ENCODE data around the gene RNU6-8. TPM values are rescaled to one million over a fixed set of nuclear protein-coding genes. Genes with fewer than 3 reads are reported as not detected.

The RNU6-8 gene
- total RNA-seq, 1 experiment from 2014 or later, result not detected

DNA sequence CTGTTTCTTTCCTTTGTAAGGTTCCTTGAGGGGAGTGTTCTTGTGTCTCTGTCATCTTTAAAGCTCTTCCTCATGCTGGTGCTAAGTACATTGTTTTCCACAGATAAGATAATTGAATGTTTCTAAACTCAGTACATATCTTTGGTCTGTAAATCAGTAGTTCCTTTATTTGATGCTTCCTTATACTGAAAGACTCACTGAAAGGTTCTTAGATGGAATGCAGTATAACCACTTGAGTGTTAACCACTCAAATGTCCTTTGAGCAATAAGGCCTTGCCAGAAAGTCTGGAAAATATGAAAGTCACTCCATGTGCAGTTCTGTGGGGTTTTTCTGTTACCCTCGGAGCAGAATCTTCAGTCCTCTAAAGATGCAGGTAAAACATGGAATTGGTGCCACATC is 23.0 kb upstream of the RNU6-8 start:
- Mint-ChIP-seq H3K27me3 (ENCODE audit: low read depth) (no peaks in the 10 kb centered on the region; the same call in 1 of the 2 replicates), H3K9me3 (no peaks in the 10 kb centered on the region), H3K36me3 (no peaks in the 10 kb centered on the region), H3K4me3 (no peak overlapping the region), H3K27ac (no peak overlapping the region), H3K4me1 (peaks cover 3% of the 10 kb centered on the region; the same call in 1 of the 2 replicates)
- ChIA-PET POLR2A (no interaction called here), CTCF (no interaction called here)
- no peak for ATAC-seq
- TF ChIP-seq TEAD1 (CRISPR knock-in tag; IDR thresholded peaks at IDR 0.05) (no peak), ZNF219 (CRISPR knock-in tag; IDR thresholded peaks at IDR 0.05; ENCODE audit: borderline replicate concordance) (no peak), GABPB1 (CRISPR knock-in tag; IDR thresholded peaks at IDR 0.05) (no peak), IRF2 (CRISPR knock-in tag; IDR thresholded peaks at IDR 0.05; ENCODE audit: borderline replicate concordance, low read depth) (no peak), SP1 (CRISPR knock-in tag; conservative IDR thresholded peaks at IDR 0.05) (no peak), SMAD3 (CRISPR knock-in tag; IDR thresholded peaks at IDR 0.05; ENCODE audit: borderline replicate concordance) (no peak), JAZF1 (CRISPR knock-in tag; IDR thresholded peaks at IDR 0.05) (no peak), ZNF138 (CRISPR knock-in tag; conservative IDR thresholded peaks at IDR 0.05) (no peak), ZNF396 (CRISPR knock-in tag; IDR thresholded peaks at IDR 0.05; ENCODE audit: borderline replicate concordance) (no peak), ZNF263 (CRISPR knock-in tag; IDR thresholded peaks at IDR 0.05; ENCODE audit: low read depth) (no peak)
- TF ChIP-seq, protein P1, sequence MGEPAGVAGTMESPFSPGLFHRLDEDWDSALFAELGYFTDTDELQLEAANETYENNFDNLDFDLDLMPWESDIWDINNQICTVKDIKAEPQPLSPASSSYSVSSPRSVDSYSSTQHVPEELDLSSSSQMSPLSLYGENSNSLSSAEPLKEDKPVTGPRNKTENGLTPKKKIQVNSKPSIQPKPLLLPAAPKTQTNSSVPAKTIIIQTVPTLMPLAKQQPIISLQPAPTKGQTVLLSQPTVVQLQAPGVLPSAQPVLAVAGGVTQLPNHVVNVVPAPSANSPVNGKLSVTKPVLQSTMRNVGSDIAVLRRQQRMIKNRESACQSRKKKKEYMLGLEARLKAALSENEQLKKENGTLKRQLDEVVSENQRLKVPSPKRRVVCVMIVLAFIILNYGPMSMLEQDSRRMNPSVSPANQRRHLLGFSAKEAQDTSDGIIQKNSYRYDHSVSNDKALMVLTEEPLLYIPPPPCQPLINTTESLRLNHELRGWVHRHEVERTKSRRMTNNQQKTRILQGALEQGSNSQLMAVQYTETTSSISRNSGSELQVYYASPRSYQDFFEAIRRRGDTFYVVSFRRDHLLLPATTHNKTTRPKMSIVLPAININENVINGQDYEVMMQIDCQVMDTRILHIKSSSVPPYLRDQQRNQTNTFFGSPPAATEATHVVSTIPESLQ (CRISPR knock-in tag; IDR thresholded peaks at IDR 0.05), result no peak
- TF ChIP-seq, protein P2, sequence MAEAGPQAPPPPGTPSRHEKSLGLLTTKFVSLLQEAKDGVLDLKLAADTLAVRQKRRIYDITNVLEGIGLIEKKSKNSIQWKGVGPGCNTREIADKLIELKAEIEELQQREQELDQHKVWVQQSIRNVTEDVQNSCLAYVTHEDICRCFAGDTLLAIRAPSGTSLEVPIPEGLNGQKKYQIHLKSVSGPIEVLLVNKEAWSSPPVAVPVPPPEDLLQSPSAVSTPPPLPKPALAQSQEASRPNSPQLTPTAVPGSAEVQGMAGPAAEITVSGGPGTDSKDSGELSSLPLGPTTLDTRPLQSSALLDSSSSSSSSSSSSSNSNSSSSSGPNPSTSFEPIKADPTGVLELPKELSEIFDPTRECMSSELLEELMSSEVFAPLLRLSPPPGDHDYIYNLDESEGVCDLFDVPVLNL (CRISPR knock-in tag; IDR thresholded peaks at IDR 0.05; ENCODE audit: borderline replicate concordance, low read depth), result no peak
- TF ChIP-seq, protein P3, sequence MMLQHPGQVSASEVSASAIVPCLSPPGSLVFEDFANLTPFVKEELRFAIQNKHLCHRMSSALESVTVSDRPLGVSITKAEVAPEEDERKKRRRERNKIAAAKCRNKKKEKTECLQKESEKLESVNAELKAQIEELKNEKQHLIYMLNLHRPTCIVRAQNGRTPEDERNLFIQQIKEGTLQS (CRISPR knock-in tag; conservative IDR thresholded peaks at IDR 0.05), result no peak
- no peak for DNase-seq (ENCODE audit: low spot score)

DNA sequence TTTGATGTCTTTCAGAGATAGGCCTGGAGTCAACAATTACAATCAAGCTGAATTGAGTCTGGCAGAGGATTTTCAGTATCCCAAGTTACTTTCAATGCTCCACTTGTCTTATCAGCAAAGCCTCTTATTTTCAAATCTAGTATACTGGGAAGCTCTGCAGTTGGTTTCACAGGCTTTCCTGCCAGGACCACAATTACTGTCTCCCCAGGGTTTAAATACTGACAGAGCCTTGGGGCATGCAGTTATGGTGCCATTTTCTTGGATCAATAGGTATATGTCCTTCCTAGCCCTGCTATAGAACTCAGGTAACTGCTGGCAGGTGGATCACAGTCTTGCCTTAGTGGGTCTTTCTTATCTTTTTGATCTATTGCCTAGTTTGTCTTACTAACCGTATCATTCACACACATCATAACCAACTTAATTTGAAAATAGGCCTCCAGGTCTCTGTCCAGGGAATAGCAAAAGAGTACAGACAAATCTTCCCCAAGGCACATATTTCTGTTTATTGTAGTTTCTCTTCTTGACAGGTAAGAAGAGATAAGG is 22.4 kb upstream of the RNU6-8 start:
- no peak for TF ChIP-seq GRHL2 (CRISPR knock-in tag; IDR thresholded peaks at IDR 0.05; ENCODE audit: insufficient replicate concordance, severe bottlenecking)
- TF ChIP-seq SMAD4 (CRISPR knock-in tag; IDR thresholded peaks at IDR 0.05), result no peak
- TF ChIP-seq, protein P4, sequence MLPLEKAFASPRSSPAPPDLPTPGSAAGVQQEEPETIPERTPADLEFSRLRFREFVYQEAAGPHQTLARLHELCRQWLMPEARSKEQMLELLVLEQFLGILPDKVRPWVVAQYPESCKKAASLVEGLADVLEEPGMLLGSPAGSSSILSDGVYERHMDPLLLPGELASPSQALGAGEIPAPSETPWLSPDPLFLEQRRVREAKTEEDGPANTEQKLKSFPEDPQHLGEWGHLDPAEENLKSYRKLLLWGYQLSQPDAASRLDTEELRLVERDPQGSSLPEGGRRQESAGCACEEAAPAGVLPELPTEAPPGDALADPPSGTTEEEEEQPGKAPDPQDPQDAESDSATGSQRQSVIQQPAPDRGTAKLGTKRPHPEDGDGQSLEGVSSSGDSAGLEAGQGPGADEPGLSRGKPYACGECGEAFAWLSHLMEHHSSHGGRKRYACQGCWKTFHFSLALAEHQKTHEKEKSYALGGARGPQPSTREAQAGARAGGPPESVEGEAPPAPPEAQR (CRISPR knock-in tag; IDR thresholded peaks at IDR 0.05), result no peak
- TF ChIP-seq JAZF1 (CRISPR knock-in tag; IDR thresholded peaks at IDR 0.05), result no peak
- no peak for TF ChIP-seq SMAD3 (CRISPR knock-in tag; IDR thresholded peaks at IDR 0.05; ENCODE audit: borderline replicate concordance)
- no peak for TF ChIP-seq NR2C2 (CRISPR knock-in tag; IDR thresholded peaks at IDR 0.05)
- TF ChIP-seq NFYB (CRISPR knock-in tag; conservative IDR thresholded peaks at IDR 0.05; ENCODE audit: low read depth), result no peak
- no peak overlapping the region for H3K27ac Mint-ChIP-seq
- no peaks in the 10 kb centered on the region for H3K36me3 Mint-ChIP-seq
- H3K27me3 Mint-ChIP-seq (ENCODE audit: low read depth), result no peaks in the 10 kb centered on the region; the same call in 1 of the 2 replicates
- H3K4me1 Mint-ChIP-seq, result peaks cover 3% of the 10 kb centered on the region; the same call in 1 of the 2 replicates
- CTCF ChIA-PET, result no interaction called here
- DNase-seq (ENCODE audit: low spot score), result no peak
- ATAC-seq, result no peak
- POLR2A ChIA-PET, result no interaction called here
- no peaks in the 10 kb centered on the region for H3K9me3 Mint-ChIP-seq
- no peak overlapping the region for H3K4me3 Mint-ChIP-seq

All from WTC11 (cell line).